ENCODE results near the gene TRIM15. TPM values are rescaled to one million over a fixed set of nuclear protein-coding genes. Genes with fewer than 3 reads are reported as not detected.
"Not testable (repeated sequence)": the region's sequence is repeated elsewhere in the genome, so short reads cannot be mapped to it uniquely, and the experiment has no call there.

The TRIM15 gene
- total RNA-seq, 2 donors from 2014 or later: 0.20 TPM; not detected in 1

DNA sequence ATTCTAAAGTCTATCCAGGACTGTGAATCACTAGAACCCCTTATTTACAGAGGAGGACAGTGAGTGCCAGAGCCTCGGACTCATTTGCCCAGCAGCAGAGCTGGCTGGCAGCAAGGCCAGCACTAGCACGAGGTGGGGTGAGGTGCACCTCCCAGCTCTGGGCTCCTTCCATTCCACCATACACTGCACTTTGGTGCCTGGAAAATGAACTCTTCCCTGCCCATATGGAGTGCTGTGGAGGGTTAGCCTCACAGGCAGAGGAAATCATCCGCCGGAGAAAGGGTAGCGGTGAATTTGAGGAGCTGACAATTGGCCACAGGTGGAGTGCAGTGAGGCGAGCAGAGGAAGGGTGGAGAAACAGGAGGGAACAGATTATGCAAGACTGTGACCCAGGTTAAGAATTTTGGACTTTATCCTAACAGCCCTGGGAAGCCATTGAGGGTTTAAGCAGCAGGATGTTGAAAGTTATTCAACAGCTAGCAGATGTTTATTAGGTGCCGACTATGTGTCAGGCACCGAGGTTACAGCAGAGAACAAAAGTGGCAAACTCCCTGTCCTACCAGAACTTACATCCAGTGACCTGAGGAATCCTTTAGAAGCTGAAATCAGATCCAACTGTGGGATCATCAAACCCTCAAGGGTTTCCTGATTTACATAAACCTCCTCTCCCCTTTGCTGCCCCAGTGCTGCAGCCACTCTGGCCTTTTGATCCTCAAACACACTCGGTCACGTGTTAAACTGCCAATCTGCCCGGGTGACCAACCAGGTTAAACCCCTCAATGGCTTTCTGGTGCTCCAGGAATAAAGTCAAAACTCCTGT is 43.7 kb downstream of the TRIM15 start:
- Mint-ChIP-seq H3K27me3 (no peaks in the 10 kb centered on the region), H3K36me3 (peaks cover 11% of the 10 kb centered on the region), H3K27ac (peak overlapping the region in 1 of 2 donors; percentile 75), H3K9me3 (no peaks in the 10 kb centered on the region), H3K4me3 (peak overlapping the region; percentile 11), H3K4me1 (ENCODE audit: low read depth in 2 of 2) (peaks cover 59 to 63% of the 10 kb centered on the region in 2 donors)
- ATAC-seq (no peak), DNase-seq (ENCODE audit: low spot score) (no peak)

DNA sequence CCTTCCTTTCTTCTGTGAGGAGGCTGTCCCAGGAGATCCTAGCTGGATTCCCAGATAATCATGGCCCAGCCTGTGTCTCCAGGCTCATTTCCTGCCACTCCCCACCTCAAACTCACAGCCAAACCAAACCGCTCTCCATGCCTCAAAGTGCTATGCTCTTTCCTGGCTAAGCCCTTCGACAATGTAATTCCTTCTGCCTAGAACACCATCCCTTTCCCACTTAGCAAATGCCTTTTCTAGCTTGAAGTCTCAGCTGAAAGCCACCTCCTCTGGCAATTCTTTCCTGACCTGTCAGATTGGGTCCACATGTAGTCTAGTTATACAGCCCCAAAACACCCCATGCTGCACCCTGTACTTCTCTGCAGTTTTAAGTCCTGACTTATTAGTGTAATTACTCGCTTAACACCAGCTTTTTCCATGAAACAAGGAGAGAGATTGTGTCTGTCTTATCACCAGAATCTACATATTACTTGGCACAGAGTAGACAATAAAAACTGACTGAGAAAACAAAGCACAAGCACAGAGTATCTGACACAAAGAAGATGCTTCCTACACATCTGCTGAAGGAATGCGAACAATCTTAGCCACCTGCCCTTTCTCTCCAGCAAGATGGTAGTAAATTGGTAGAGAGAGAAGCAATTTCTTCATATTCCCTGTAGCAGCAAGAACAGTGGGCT is 44.4 kb downstream of the TRIM15 start:
- H3K27me3 Mint-ChIP-seq: no peaks in the 10 kb centered on the region
- H3K27ac Mint-ChIP-seq: peak overlapping the region in 1 of 2 donors; percentile 6
- H3K9me3 Mint-ChIP-seq: no peaks in the 10 kb centered on the region
- peaks cover 59 to 68% of the 10 kb centered on the region in 2 donors for H3K4me1 Mint-ChIP-seq (ENCODE audit: low read depth in 2 of 2)
- H3K36me3 Mint-ChIP-seq: peaks cover 19% of the 10 kb centered on the region
- H3K4me3 Mint-ChIP-seq: peak overlapping the region; percentile 11
- no peak for DNase-seq (ENCODE audit: low spot score)
- no peak for ATAC-seq

DNA sequence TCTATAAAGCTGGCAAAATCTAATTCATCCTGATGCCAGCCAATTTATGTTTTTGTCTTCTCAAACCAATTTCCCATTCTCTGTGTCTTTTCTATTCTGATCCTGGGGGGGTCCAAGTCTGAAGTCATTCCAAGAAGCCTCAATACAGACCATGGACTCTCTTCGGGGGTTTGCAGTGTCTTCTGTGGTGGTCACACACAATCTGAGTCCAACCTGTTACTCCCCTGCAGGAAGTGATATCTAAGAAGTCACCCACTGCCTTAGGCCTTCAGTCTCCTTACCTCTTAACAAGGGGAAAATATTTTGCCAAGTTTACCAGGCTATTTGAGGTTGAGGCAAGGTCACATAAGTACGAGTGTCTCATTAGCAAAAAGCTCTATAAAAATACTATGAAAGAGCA is 48.0 kb downstream of the TRIM15 start:
- Mint-ChIP-seq H3K36me3 (peaks cover 19% of the 10 kb centered on the region), H3K4me3 (peak overlapping the region; percentile 98), H3K27ac (peak overlapping the region; percentile 99 to 100), H3K9me3 (no peaks in the 10 kb centered on the region), H3K27me3 (no peaks in the 10 kb centered on the region), H3K4me1 (ENCODE audit: low read depth in 2 of 2) (peaks cover 72 to 82% of the 10 kb centered on the region in 2 donors)
- ATAC-seq: no peak
- no peak for DNase-seq (ENCODE audit: low spot score)

DNA sequence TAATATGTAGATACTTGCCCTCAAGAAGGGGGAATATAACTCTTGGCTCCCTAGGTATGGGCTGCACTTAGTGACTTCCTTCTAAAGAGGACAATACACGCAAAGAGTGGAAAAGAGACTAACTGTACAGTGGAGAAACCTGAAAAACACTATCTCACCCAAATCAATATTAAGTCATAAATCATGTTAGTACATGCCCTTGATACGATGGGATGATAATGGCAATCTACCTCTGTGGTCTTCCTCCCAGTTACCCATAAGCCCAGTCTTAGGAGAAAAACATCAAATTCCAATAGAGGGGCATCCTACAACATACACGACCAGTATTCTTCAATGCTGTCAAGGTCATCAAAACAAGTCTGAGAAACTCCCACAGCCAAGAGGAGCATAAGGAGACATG is 48.6 kb downstream of the TRIM15 start:
- H3K9me3 Mint-ChIP-seq: no peaks in the 10 kb centered on the region

DNA sequence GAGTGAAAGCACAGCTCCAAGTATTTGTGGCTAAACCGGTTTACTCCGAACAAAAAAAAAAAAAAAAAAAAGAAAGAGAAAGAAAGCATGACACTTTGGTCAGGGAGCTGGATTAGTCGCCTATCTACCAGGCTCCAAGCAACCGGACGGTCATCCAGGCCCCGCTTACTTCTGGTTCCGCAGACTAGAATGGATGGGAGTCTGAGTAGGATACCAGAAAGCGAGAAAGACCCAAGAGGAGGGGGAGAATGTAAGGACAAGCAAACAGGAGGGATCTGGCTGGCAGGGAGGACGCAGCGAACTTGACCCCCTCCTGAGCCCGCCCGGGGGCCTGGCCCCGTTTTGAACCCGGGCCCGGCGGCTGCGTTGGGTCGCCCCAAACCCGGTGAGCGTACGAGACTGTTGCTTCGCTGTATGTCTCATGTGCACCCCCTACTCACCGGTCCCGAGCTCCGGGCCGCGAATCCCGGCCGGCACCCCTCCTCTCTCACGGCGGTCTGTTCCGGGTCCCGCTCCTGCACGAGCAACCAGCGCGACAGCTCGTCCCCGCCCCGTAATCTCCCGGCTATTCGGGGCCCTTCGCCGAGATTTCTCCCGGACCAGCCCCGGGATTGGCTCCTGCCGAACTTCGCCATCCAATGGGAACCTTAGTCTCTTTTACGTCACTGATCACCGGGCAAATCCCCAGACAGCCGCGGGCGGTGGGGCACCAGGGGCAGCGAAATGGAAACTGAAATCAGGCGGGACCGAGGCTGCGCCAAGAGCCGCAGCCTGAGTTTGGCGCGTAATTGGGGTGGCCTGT is 49.7 kb downstream of the TRIM15 start, which contains the start of gene TRIM26:
Gene TRIM26 (minus strand): TSS at position 542 of the 802 bp plus-strand sequence. CDS start 14,303 bp downstream, outside the sequence.
- peaks cover 55 to 64% of the 10 kb centered on the region in 2 donors for H3K4me1 Mint-ChIP-seq (ENCODE audit: low read depth in 2 of 2)
- peak within 1 kb of the TSS; percentile 99 to 100 for H3K27ac Mint-ChIP-seq
- peak within 1 kb of the TSS; percentile 98 for H3K4me3 Mint-ChIP-seq
- ATAC-seq (peak; percentile 92 to 95), DNase-seq (ENCODE audit: low spot score) (peak; percentile 98)
- H3K9me3 Mint-ChIP-seq: no peaks in the 10 kb centered on the region
- no peaks in the 10 kb centered on the region for H3K27me3 Mint-ChIP-seq
- peaks cover 19% of the 10 kb centered on the region for H3K36me3 Mint-ChIP-seq

More for the DNA sequence above, 48.6 kb downstream of the TRIM15 start:
- DNase-seq (ENCODE audit: low spot score) (no peak), ATAC-seq (no peak)
- peak overlapping the region; percentile 99 to 100 for H3K27ac Mint-ChIP-seq
- H3K4me3 Mint-ChIP-seq: peak overlapping the region; percentile 98
- H3K36me3 Mint-ChIP-seq: peaks cover 19% of the 10 kb centered on the region
- H3K4me1 Mint-ChIP-seq (ENCODE audit: low read depth in 2 of 2): peaks cover 66 to 76% of the 10 kb centered on the region in 2 donors
- no peaks in the 10 kb centered on the region for H3K27me3 Mint-ChIP-seq

DNA sequence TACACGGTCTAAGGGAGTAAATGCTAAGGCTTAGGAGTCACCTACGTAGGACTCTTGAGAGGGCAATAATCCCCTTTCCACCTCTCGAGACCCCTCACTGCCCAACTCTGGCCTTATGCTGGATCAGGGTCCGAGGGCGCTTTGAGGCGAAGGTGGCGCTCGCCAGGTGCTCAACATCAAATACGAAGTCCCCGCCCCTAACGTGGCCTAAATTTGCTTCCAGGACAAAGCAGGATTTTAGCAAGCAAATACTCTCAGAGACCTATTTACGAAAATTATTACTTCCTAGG is 50.3 kb downstream of the TRIM15 start:
- DNase-seq (ENCODE audit: low spot score) (no peak), ATAC-seq (no peak)
- H3K9me3 Mint-ChIP-seq: no peaks in the 10 kb centered on the region
- H3K36me3 Mint-ChIP-seq: peaks cover 19% of the 10 kb centered on the region
- H3K27me3 Mint-ChIP-seq: no peaks in the 10 kb centered on the region
- H3K4me3 Mint-ChIP-seq: peak overlapping the region; percentile 98
- H3K27ac Mint-ChIP-seq: peak overlapping the region; percentile 99 to 100
- peaks cover 52 to 59% of the 10 kb centered on the region in 2 donors for H3K4me1 Mint-ChIP-seq (ENCODE audit: low read depth in 2 of 2)

DNA sequence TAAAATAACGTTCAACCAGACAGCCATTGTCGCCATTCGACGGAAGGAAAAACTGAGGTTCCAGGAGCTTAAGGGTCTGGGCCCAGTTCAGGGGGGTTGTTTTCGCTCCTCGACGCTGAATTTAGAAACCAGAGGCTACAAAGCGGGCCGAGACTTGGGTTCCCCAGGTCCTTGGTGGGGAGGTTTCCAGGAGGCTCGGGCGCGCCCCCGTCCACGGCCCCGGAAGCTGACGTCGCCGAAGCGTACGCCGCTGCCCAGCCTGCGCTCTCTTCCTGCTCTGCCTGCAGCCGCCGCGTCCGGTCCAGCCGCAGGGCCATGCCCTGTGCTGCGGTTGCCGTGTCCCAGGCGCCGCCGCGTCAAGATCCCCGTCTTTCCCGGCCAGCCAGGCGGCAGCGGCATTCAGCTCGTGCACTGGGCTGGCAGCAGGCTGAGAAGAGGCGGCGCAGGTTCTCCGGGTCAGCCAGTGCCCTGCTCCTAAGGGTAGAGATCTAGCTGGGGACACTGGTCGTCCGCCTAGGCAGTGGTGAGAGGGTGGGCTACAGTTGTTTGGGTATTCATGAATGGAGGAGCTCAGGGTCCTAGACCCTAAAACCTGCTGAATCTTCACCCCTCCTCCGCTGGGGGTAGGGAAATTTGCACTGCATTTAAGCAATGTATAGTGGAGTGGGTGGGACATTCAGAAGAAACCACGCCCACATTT is 50.8 kb downstream of the TRIM15 start:
- Mint-ChIP-seq H3K36me3 (peaks cover 15% of the 10 kb centered on the region), H3K4me1 (ENCODE audit: low read depth in 2 of 2) (peaks cover 48 to 54% of the 10 kb centered on the region in 2 donors), H3K9me3 (no peaks in the 10 kb centered on the region), H3K27ac (peak overlapping the region; percentile 99 to 100), H3K27me3 (no peaks in the 10 kb centered on the region), H3K4me3 (peak overlapping the region; percentile 98)
- ATAC-seq (peak; percentile 87 to 88), DNase-seq (ENCODE audit: low spot score) (peak; percentile 87)

DNA sequence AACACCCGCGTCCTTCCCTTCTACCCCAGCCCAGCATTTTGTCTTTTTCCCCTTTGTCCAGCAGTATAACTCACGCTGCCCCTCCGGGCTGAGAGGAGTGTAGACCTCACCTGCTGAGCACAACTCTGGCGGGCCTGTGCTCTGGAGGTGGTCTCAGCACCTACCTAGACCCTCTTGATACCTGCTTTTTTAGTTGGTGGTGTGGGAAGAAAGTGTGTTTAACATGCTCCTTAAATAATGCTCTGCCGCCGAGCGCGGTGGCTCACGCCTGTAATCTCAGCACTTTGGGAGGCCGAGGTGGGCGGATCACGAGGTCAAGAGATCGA is 51.3 kb downstream of the TRIM15 start:
- Mint-ChIP-seq H3K9me3 (no peaks in the 10 kb centered on the region), H3K4me3 (peak overlapping the region; percentile 98)

DNA sequence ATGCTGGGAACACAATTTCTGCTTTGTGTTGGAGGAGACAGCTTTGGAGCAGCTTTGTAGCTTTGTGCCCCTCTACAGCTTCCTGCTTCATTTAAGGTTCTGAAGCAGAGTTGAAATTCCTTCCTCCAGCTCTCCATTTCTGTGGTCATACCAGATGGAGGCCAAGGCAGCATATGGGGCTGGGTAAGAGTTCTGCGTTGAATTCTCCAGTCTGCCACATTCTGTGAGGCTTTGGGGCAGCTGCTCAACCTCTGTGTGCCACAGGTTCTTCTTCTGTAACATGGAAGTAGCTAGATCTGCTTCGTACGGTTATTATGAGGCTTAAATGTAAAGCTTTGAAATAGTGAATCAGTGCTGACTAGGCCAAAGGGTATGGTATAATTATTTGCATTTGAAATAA is 52.8 kb downstream of the TRIM15 start:
- peaks cover 12% of the 10 kb centered on the region for H3K36me3 Mint-ChIP-seq
- H3K27me3 Mint-ChIP-seq: no peaks in the 10 kb centered on the region
- ATAC-seq (no peak), DNase-seq (ENCODE audit: low spot score) (no peak)
- H3K27ac Mint-ChIP-seq: no peak overlapping the region
- no peaks in the 10 kb centered on the region for H3K9me3 Mint-ChIP-seq
- H3K4me1 Mint-ChIP-seq (ENCODE audit: low read depth in 2 of 2): peaks cover 39 to 40% of the 10 kb centered on the region in 2 donors
- H3K4me3 Mint-ChIP-seq: no peak overlapping the region

More for the DNA sequence above, 51.3 kb downstream of the TRIM15 start:
- Mint-ChIP-seq H3K4me1 (ENCODE audit: low read depth in 2 of 2) (peaks cover 52 to 53% of the 10 kb centered on the region in 2 donors), H3K27me3 (no peaks in the 10 kb centered on the region), H3K36me3 (peaks cover 14% of the 10 kb centered on the region), H3K27ac (peak overlapping the region; percentile 99 to 100)
- no peak for DNase-seq (ENCODE audit: low spot score)
- ATAC-seq: no peak

DNA sequence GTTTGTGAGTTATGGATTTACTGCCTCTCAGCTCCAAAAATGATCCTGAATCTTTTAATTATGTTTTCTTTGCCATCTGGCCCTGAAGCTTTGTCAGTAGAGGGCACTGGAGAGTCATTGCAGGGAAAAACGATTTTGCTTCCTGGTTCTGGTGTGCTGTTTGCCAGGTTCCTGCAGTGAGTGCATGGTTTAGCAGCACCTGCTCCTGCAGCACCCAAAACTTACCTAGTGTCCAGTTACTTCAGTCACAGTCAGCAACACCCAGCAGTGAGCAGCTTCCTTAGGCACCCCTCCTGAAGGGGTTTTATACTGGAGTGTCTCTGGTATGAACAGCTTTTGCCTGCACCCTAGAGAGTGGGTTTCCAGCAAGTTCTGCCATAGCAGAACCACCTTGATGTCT is 55.9 kb downstream of the TRIM15 start:
- Mint-ChIP-seq H3K27me3 (no peaks in the 10 kb centered on the region), H3K4me1 (ENCODE audit: low read depth in 2 of 2) (peaks cover 14 to 20% of the 10 kb centered on the region in 2 donors), H3K36me3 (peaks cover 11% of the 10 kb centered on the region), H3K27ac (no peak overlapping the region), H3K9me3 (no peaks in the 10 kb centered on the region), H3K4me3 (no peak overlapping the region)
- DNase-seq (ENCODE audit: low spot score): no peak
- peak in 1 of 2 donors; percentile 70 for ATAC-seq

DNA sequence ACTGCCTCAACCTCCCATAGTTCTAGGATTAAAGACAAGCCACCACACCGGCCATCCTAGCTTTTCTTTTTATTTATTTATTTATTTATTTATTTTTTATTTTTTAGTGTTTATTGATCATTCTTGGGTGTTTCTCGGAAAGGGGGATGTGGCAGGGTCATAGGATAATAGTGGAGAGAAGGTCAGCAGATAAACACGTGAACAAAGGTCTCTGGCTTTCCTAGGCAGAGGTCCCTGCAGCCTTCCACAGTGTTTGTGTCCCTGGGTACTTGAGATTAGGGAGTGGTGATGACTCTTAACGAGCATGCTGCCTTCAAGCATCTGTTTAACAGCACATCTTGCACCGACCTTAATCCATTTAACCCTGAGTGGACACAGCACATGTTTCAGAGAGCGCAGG is 58.0 kb downstream of the TRIM15 start:
- H3K4me3 Mint-ChIP-seq; DNase-seq (ENCODE audit: low spot score); H3K4me1 Mint-ChIP-seq (ENCODE audit: low read depth in 2 of 2); H3K27ac Mint-ChIP-seq; H3K27me3 Mint-ChIP-seq; ATAC-seq; H3K9me3 Mint-ChIP-seq: not testable (repeated sequence)
- H3K36me3 Mint-ChIP-seq: peaks cover 11% of the 10 kb centered on the region

DNA sequence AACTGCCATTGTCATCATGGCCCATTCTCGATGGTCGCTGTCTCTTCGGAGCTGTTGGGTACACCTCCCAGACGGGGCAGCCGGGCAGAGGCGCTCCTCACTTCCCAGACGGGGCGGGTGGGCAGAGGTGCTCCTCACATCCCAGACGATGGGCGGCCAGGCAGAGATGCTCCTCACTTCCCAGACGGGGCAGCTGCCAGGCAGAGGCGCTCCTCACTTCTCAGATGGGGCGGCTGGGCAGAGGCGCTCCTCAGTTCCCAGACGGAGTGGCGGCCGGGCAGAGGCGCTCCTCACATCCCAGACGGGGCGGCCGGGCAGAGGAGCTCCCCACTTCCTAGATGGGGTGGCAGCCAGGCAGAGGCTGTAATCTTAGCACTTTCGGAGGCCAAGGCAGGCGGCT is 58.6 kb downstream of the TRIM15 start:
- not testable (repeated sequence) for H3K27ac Mint-ChIP-seq; H3K9me3 Mint-ChIP-seq; H3K27me3 Mint-ChIP-seq; DNase-seq (ENCODE audit: low spot score); ATAC-seq; H3K4me3 Mint-ChIP-seq
- peaks cover 0 to 11% of the 10 kb centered on the region in 2 donors for H3K4me1 Mint-ChIP-seq (ENCODE audit: low read depth in 2 of 2)
- peaks cover 11% of the 10 kb centered on the region for H3K36me3 Mint-ChIP-seq
